Panc1 (cell line): ENCODE results near the gene ZNF333.

Experiments
- POLR2AphosphoS5 ChIP-seq: IDR thresholded peaks from 2 replicates; pipeline ENCODE4 v1.6.1; 2012; ENCODE audit warnings: mild to moderate bottlenecking, low read depth, low read length, moderate library complexity
- TF ChIP-seq, protein P1 (sequence below): fragments of 450-650 bp; IDR thresholded peaks from 2 replicates; pipeline ENCODE4 v1.5.1; 2017; ENCODE audit warnings: mild to moderate bottlenecking

DNA sequence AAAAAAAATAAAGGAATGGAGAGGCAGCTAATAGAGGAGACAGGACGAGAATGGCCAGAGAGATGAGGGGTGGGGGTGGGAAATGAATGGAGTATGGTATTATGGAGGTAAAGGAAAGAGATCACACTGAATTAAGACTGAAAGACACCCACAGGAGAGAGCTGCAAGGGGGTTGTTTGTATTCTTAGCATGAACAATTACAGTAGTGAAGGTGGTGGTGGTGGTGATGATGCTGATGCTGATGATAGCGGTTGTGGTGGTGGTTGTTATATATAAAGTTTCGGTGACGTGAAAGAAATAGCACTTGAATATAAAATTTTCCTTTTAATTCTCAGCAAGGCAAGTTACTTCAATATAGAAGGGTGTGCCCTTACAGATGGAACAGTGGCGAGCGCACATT, 12.4 kb upstream of the ZNF333 start:
- TF ChIP-seq, protein P1, sequence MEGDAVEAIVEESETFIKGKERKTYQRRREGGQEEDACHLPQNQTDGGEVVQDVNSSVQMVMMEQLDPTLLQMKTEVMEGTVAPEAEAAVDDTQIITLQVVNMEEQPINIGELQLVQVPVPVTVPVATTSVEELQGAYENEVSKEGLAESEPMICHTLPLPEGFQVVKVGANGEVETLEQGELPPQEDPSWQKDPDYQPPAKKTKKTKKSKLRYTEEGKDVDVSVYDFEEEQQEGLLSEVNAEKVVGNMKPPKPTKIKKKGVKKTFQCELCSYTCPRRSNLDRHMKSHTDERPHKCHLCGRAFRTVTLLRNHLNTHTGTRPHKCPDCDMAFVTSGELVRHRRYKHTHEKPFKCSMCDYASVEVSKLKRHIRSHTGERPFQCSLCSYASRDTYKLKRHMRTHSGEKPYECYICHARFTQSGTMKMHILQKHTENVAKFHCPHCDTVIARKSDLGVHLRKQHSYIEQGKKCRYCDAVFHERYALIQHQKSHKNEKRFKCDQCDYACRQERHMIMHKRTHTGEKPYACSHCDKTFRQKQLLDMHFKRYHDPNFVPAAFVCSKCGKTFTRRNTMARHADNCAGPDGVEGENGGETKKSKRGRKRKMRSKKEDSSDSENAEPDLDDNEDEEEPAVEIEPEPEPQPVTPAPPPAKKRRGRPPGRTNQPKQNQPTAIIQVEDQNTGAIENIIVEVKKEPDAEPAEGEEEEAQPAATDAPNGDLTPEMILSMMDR = no peak
- no peak for TF ChIP-seq POLR2AphosphoS5
